Measurements from ENCODE around the gene GATA6.
"Not testable (repeated sequence)": the region's sequence is repeated elsewhere in the genome, so short reads cannot be mapped to it uniquely, and the experiment has no call there.

The GATA6 gene

DNA sequence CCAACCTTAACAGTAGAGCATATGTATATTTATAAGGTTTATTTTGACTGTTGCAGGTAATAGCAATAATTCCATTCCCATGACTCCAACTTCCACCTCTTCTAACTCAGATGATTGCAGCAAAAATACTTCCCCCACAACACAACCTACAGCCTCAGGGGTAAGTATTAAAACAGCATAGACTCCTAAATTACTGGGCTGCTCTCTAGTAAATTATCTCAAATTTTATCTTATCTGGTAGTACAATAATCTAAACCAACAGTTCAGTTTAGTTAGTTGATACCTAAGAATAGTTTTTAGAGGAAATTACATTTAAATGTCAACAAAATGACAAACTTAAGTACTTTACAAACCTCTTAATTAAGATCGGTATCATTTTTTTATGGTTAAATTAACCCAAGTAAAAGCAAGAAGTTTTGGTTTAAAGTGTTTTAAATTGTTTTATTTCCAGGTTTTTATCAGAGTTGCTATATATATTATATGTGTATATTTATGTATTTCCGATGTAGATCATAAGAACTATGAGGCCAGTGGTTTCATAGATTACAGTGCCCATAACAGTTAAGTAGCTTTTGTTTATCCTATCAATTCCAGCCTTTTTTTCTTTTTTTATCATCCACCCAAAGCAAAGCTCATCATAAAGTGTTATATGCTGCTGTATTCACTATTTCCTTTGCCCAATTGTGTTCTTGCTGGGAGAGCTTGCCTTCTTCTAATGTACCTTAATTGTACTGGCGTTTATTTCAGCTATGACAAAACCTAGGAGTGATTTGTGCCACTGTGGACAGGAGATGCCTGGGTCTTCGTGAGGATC, 13.7 kb downstream of the GATA6 start:
- DNase-seq (ENCODE audit: low read depth) = no peak

DNA sequence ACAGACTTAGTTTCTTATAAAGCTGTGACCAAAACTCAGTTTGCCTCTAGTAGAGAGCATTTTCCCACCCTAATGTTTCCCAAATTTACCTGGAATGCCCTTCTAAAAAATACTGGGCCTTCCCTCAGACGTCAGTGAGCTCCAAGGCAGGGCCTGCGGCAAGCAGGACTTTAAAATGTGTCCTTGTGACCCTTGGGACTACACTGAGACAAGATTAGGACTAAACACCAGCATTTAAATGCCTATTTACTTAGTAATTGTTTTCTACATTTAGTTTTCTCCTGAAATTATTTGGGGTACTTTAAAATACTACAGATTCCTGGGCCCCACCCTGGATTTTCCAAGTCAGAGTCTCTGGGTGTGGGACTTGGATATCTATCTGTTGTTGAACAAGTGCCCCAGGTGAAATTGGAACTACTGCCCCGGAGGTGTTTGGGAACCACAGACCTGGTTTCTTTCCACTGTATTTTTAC, 14.3 kb downstream of the GATA6 start:
- DNase-seq (ENCODE audit: low read depth) = no peak

DNA sequence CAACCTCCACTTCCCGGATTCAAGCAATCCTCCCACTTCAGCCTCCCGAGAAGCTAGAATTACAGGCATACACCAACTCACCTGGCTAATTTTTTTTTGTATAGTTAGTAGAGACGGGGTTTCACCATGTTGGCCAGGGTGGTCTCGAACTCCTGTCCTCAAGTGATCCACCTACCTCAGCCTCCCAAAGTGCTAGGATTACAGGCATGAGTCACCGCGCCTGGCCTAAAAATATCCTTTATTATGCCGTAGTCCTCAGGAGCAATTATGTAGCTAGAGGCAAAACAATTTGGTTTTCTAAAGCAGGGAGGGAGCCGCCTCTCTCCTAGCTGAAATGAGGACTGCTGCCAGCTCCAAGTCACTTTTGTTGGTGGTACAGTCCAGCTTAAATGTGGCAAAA, 15.2 kb downstream of the GATA6 start:
- not testable (repeated sequence) for DNase-seq (ENCODE audit: low read depth)

- DNase-seq (ENCODE audit: low read depth) = no peak
These were observed 15.9 kb downstream of the GATA6 start for GRCh38 chr18:22185273-22185672.

DNA sequence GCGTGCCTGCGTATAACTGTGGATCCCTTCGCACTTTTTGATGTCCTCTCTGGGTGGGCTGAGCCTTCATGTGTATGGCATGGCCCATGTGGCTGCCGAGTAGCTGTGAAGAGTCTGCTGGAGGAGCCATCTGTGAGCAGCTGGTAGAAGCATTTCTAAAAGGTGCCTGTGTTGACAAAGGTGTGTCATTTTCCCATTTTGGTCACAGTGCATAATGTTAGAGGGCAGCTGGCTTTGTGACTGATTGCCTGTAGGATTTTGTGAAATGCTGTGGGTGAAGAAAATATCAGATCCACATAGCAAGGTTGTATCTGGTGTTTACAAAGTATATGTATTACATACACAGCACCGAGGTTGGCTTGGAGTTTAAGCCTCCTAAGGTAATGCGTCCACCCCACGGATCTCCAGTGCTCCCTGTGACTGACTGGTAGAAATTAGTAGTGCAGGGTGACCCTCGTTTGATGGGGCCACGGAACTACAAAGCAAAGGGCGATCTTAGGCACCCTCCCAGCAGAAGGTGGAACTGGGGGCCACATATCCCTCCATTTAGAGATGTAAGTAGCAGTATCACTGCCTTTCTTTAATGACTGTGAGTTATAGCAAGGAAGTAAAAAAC, 16.5 kb downstream of the GATA6 start:
- DNase-seq (ENCODE audit: low read depth) = no peak

- peak; percentile 24 for DNase-seq (ENCODE audit: low read depth)
These were observed 17.1 kb downstream of the GATA6 start for GRCh38 chr18:22186484-22186971.

- no peak for DNase-seq (ENCODE audit: low read depth)
These were observed 19.3 kb downstream of the GATA6 start for GRCh38 chr18:22188559-22189267.

GRCh38 chr18:22189449-22190166, 20.2 kb downstream of the GATA6 start:
- DNase-seq (ENCODE audit: low read depth) = no peak

- no peak for DNase-seq (ENCODE audit: low read depth)
These were observed 21.9 kb downstream of the GATA6 start for GRCh38 chr18:22191346-22191695.

GRCh38 chr18:22191923-22192322, 22.5 kb downstream of the GATA6 start:
- no peak for DNase-seq (ENCODE audit: low read depth)

GRCh38 chr18:22193466-22193865, 24.1 kb downstream of the GATA6 start:
- DNase-seq (ENCODE audit: low read depth) = no peak

GRCh38 chr18:22194151-22194598, 24.8 kb downstream of the GATA6 start:
- no peak for DNase-seq (ENCODE audit: low read depth)

GRCh38 chr18:22195052-22195451, 25.7 kb downstream of the GATA6 start:
- no peak for DNase-seq (ENCODE audit: low read depth)

DNA sequence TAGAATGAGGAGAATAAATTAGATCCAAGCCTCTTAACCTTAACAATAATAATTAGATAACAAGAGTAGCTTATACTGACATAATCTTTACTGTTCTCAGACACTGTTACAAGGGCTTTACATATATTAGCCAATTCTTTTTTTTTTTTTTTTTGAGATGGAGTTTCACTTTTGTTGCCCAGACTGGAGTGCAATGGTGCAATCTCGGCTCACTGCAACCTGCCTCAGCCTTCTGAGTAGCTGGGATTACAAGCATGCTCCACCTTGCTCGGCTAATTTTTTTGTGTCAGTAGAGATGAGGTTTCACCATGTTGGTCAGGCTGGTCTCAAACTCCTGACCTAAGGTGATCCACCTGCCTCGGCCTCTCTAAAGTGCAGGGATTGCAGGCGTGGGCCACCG, 27.6 kb downstream of the GATA6 start:
- not testable (repeated sequence) for DNase-seq (ENCODE audit: low read depth)

GRCh38 chr18:22197668-22198067, 28.3 kb downstream of the GATA6 start:
- DNase-seq (ENCODE audit: low read depth) = no peak

DNA sequence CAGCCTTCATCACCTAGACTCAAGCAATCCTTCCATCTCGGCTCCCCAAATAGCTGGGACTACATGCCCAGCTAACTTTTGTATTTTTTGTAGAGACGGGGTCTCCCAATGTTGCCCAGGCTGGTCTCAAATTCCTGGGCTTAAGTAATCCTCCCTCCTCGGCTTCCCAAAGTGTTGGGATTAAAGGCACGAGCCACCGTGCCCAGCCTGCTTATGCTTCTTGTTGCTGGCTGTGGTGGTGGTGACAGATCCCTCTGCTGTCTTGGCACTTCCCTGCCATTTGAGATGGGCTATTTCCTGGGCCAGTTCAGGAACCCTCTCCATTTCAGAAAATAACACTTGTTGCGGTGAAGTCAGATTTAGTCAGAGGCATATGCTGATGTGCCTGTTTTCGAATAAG, 28.8 kb downstream of the GATA6 start:
- DNase-seq (ENCODE audit: low read depth) = no peak

GRCh38 chr18:22199005-22199404, 29.6 kb downstream of the GATA6 start:
- DNase-seq (ENCODE audit: low read depth) = no peak

- no peak for DNase-seq (ENCODE audit: low read depth)
These were observed 31.3 kb downstream of the GATA6 start for GRCh38 chr18:22200611-22201225.

GRCh38 chr18:22203035-22203434, 33.6 kb downstream of the GATA6 start:
- DNase-seq (ENCODE audit: low read depth) = no peak

DNA sequence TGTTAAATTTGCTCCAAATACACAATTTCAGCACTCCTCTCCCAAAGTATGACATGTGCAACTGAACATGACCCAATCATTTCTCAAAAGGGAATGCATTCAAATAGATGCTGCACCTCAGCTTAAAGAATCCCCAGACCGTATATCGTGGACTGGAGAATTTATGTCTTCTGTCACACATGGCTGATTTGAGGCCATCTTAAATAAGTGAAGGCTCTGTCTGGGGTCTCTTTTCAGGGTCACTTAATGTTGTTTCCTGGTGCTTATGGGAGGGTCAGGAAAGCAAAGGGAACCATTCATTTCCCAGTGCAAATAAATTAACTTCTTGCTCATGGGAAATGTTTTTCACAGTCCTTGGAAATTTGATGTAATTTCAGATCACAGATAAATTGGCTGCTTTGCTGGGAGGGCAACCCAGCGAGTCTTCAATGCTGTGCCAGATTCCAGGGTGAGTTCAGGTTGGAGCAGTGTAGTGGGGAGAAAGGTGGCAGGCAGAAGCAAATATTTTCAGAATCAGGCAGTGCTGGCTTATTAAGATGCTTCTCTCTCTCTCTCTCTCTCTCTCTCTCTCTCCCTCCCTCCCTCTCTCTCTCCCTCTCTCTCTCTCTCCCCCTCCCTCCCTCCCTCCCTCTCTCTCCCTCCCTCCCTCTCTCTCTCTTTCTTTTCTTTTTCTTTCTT, 34.3 kb downstream of the GATA6 start:
- DNase-seq (ENCODE audit: low read depth) = no peak

DNA sequence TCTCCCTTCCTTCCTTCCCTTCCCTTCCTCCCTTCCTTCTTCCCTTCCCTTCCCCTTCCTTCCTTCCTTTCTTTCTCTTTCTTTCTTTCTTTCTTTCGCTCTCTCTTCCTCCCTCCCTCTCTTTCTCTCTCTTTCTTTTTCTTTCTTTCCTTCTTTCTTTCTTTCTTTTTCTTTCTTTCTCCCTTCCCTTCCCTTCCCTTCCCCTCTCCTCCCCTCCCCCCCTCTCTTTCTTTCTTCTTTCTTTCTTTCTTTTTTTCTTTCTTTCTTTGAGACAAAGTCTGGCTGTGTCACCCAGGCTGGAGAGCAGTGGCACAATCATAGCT, 34.8 kb downstream of the GATA6 start:
- DNase-seq (ENCODE audit: low read depth) = no peak

All from HS-27A (cell line).